Activated CD8-positive, alpha-beta memory T cell treated with anti-CD3 and anti-CD28 coated beads, Interleukin-2, amount 10 ng/mL, durations not matched to agents 7 days and 5 days (primary cell): ENCODE results near the gene DIPK1B. TPM values are rescaled to one million over a fixed set of nuclear protein-coding genes. Genes with fewer than 3 reads are reported as not detected.
"Not testable (repeated sequence)": the region's sequence is repeated elsewhere in the genome, so short reads cannot be mapped to it uniquely, and the experiment has no call there.

Source experiments
- ATAC-seq: fragments of 150-1000 bp; cut with Tn5 transposase; one replicate; pipeline ENCODE4 v1.10.0; 2021; ENCODE audit warnings: moderate library complexity
- CTCF ChIA-PET: fragments of 350-600 bp; sonication (Branson Sonifier 250); formaldehyde crosslinking; loops from one replicate; lab custom pipeline; 2021; ENCODE audit warnings: antibody characterized with exemption; lab: Charles Lee
- DNase-seq: peaks from one replicate; pipeline ENCODE4 v3.0.0-alpha.2; 2020
- H3K27ac Mint-ChIP-seq: one replicate; pipeline ENCODE4 v1.8.0; 2021; ENCODE audit warnings: mild to moderate bottlenecking, mixed read lengths
- H3K27me3 Mint-ChIP-seq: one replicate; pipeline ENCODE4 v1.8.0; 2021; ENCODE audit warnings: mixed read lengths
- H3K36me3 Mint-ChIP-seq: one replicate; pipeline ENCODE4 v1.8.0; 2021; ENCODE audit warnings: mild to moderate bottlenecking, mixed read lengths
- H3K4me1 Mint-ChIP-seq: one replicate; pipeline ENCODE4 v1.8.0; 2021; ENCODE audit warnings: mixed read lengths
- H3K4me3 Mint-ChIP-seq: one replicate; pipeline ENCODE4 v1.8.0; 2021; ENCODE audit warnings: mild to moderate bottlenecking, moderate library complexity, mixed read lengths
- H3K9me3 Mint-ChIP-seq: one replicate; pipeline ENCODE4 v1.8.0; 2022; ENCODE audit warnings: low read depth, mixed read lengths
- total RNA-seq, 2 experiments: library from RNA; stranded (reverse); gene quantifications; one replicate each; pipeline ENCODE4 v1.2.3, GENCODE V29; 2021

Gene DIPK1B
- total RNA-seq, 2 experiments from 2014 or later, result not detected

DNA sequence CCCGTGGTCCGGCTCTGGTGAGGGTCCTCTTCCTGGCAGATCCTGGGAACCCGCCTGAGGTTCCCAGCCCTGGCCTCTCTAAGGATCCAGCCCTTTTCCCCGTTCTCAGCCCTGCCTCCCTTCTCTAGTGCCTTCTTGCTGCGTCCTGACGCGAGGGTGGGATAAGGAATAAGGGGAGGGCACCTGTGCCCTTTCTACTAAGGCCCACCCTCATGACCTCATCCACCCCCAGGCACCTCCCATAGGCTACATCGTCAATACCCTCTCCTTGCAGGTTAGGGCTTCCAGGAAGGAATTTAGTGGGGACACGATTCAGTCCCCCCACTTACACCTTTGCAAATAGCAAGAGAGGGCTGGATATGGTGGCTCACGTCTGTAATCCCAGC is 10.7 kb upstream of the DIPK1B start:
- peaks cover 32% of the 10 kb centered on the region for H3K27me3 Mint-ChIP-seq
- no peaks in the 10 kb centered on the region for H3K9me3 Mint-ChIP-seq
- CTCF ChIA-PET, result interaction anchor here (1.0 to 4.7 kb wide), 5 partner anchors 12 to 187 kb away, joined by 3 to 30 read pairs (median 7); no protein-coding TSS in a partner anchor
- peaks cover 29% of the 10 kb centered on the region for H3K4me1 Mint-ChIP-seq
- peak; percentile 9 for ATAC-seq
- DNase-seq, result no peak
- peak overlapping the region; percentile 66 for H3K4me3 Mint-ChIP-seq
- H3K36me3 Mint-ChIP-seq, result no peaks in the 10 kb centered on the region
- H3K27ac Mint-ChIP-seq, result peak overlapping the region; percentile 81

DNA sequence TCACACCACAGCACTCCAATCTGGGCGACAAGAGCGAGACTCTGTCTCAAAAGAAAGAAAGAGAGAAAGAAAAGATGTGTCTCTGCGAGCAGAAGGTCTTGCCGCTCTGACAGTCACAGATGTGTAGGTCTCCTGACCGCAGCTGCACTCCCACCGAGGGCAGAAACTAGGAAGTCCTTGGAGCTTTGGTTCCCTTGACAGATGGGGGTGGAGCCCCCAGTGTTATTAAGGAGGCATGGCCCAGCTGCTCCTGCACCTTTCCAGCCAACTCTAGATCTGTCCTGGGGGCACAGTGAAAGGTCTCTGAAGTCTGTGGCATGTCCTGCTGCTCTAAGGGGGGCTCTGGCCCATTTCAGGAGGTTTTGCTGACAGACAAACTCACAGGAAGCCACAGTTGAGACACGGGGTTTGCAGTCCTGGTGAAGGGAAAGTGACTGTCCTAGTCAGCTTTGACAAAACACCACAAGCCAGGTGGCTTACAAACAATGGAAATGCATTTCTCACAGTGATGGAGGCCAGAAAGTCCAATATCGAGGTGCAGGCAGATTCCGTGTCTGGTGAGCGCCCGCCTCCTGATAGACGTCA is 9.0 kb upstream of the DIPK1B start:
- no peak overlapping the region for H3K27ac Mint-ChIP-seq
- peaks cover 25% of the 10 kb centered on the region for H3K4me1 Mint-ChIP-seq
- no peak for ATAC-seq
- no peaks in the 10 kb centered on the region for H3K36me3 Mint-ChIP-seq
- no peak overlapping the region for H3K4me3 Mint-ChIP-seq
- H3K9me3 Mint-ChIP-seq, result no peaks in the 10 kb centered on the region
- CTCF ChIA-PET, result interaction anchor here (0.8 to 4.7 kb wide), 2 partner anchors 25 to 60 kb away, joined by 6 to 30 read pairs; no protein-coding TSS in a partner anchor
- H3K27me3 Mint-ChIP-seq, result peaks cover 27% of the 10 kb centered on the region
- DNase-seq, result no peak

DNA sequence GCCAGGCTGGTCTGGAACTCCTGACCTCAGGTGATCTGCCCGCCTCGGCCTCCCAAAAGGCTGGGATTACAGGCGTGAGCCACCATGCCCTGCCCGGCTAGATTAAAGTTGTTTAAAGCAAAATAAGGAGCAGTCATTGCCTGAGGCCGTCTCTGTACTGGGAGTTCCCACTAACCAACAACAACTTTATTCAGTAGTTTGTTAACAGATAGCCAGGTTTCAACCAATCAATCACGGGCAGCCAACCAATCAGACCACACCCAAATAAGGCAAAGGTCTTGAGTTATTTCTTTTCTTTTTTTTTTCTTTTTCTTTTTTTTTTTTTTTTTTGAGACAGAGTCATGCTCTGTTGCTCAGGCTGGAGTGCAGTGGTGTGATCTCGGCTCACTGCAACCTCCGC is 7.6 kb upstream of the DIPK1B start:
- H3K27ac Mint-ChIP-seq, H3K9me3 Mint-ChIP-seq, H3K36me3 Mint-ChIP-seq, H3K4me3 Mint-ChIP-seq, DNase-seq, ATAC-seq, CTCF ChIA-PET: not testable (repeated sequence)
- Mint-ChIP-seq H3K4me1 (peaks cover 25% of the 10 kb centered on the region), H3K27me3 (peaks cover 20% of the 10 kb centered on the region)

DNA sequence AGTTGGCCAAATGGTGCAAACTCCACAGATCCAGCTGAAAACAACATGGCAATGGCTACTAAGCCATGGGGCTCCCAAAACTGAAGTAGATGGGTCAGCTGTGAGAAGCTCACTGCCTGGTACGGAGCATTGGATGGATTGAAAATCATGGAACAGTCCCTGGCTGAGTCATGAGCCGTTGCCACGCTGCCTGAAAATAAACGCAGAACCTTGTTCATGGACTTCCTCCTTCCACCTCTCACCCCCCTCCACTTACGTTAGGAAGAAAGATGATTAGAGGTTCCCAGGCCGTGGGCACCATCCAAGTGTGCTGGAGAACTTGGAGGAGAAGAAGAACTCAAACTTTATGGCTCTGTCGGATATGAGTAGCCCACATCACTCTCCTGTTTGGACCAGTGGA is 6.8 kb upstream of the DIPK1B start:
- Mint-ChIP-seq H3K4me3 (no peak overlapping the region), H3K36me3 (no peaks in the 10 kb centered on the region), H3K9me3 (no peaks in the 10 kb centered on the region), H3K27ac (no peak overlapping the region), H3K4me1 (peaks cover 20% of the 10 kb centered on the region), H3K27me3 (peaks cover 27% of the 10 kb centered on the region)
- DNase-seq (no peak), ATAC-seq (no peak)
- CTCF ChIA-PET, result interaction anchor here (1.0 kb wide), 1 partner anchor 218 kb away, joined by 3 read pairs; no protein-coding TSS in a partner anchor

DNA sequence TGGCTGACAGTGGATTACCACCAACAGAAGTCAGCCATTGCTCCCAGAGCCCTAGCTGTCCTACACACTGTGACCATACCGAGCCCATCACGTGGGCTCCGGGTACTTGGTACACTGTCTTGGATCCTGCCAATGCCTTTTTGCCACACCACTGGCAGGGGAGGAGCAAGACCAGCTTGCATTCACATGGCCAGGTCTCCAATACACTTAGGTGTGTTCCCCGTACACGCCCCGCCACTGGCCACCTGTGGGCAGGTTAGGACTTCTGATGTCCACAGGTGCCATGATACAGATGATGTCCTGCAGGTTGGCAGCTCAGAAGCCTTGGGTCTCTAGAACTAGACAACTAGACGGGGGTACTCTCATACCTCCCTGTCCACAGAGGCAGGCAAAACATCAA is 5.4 kb upstream of the DIPK1B start:
- ATAC-seq, result no peak
- peaks cover 12% of the 10 kb centered on the region for H3K4me1 Mint-ChIP-seq
- H3K27ac Mint-ChIP-seq, result no peak overlapping the region
- DNase-seq, result no peak
- H3K27me3 Mint-ChIP-seq, result peaks cover 40% of the 10 kb centered on the region
- H3K36me3 Mint-ChIP-seq, result no peaks in the 10 kb centered on the region
- no peaks in the 10 kb centered on the region for H3K9me3 Mint-ChIP-seq
- H3K4me3 Mint-ChIP-seq, result no peak overlapping the region
- CTCF ChIA-PET, result no interaction called here

DNA sequence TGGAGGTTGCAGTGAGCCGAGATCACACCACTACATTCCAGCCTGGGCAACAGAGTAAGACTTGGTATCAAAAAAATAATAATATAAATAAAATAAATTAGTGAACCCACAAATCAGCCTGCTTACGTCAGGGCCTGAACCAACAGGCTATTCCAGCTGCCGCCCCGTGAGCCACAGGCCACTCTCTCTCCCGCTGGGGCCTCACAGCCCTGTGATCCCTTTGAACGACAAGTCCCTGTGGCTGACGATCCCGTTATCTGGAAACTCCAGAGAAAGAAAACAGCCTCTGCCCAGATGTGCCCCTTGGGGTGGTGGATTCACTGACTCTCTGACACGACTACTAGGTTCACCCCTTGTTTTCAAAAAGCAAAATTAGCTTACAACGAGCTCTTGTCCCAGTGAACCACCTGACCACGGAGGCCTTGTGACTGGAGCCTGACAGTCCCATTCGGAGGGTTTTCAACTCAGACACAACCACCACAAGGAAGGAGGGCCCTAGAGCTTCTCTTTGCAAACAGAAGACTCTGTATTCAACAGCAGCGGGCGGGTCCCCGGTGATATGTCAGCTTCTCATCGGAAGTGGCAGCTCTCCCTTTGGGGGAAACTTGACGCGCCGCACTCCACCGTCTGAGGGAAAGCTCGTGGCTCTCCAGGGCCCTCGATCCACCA is 4.4 kb upstream of the DIPK1B start:
- H3K4me3 Mint-ChIP-seq, result no peak overlapping the region
- H3K27ac Mint-ChIP-seq, result no peak overlapping the region
- H3K27me3 Mint-ChIP-seq, result peaks cover 42% of the 10 kb centered on the region
- H3K36me3 Mint-ChIP-seq, result no peaks in the 10 kb centered on the region
- ATAC-seq, result no peak
- no peak for DNase-seq
- CTCF ChIA-PET, result interaction anchor here (1.3 to 3.1 kb wide), 3 partner anchors 19 to 38 kb away, joined by 3 to 10 read pairs (median 4); no protein-coding TSS in a partner anchor
- peaks cover 7% of the 10 kb centered on the region for H3K4me1 Mint-ChIP-seq
- no peaks in the 10 kb centered on the region for H3K9me3 Mint-ChIP-seq

DNA sequence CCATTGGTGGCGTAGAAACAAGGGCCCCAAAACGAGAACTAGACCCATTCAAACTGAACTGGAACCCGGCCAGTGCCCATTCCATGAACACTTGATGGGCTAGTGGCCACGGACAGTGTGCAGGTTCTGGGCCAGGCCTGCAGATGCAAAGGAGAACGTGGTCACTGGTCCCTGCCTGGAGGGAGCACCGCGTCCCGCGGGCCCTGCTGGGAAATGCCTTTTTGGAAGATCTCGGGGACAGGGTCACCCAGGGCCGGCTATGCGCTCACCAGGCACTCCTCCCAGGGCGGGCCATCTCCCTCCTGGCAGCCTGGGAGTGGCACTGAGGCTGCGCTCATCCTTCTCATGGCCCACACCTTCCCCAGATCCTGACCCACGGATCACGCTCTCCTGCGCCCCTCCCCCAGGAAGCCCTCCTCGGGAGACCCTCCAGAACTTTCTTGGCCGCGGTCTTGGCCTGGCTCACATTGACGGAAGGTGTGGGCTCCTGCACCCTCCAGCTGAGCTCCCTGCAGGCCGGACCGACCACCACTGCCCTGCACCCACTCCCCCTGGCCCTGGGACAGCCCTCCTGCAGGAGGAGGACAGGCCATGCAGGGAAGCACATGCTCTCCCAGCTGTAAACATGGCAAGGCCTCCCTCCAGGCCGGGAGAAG is 2.8 kb upstream of the DIPK1B start:
- ATAC-seq (no peak), DNase-seq (no peak)
- H3K27ac Mint-ChIP-seq, result no peak overlapping the region
- no peaks in the 10 kb centered on the region for H3K36me3 Mint-ChIP-seq
- peaks cover 51% of the 10 kb centered on the region for H3K27me3 Mint-ChIP-seq
- CTCF ChIA-PET, result interaction anchor here (3.1 kb wide), 1 partner anchor 18 kb away, joined by 10 read pairs; no protein-coding TSS in a partner anchor
- no peaks in the 10 kb centered on the region for H3K9me3 Mint-ChIP-seq
- no peak overlapping the region for H3K4me3 Mint-ChIP-seq
- peaks cover 3% of the 10 kb centered on the region for H3K4me1 Mint-ChIP-seq

DNA sequence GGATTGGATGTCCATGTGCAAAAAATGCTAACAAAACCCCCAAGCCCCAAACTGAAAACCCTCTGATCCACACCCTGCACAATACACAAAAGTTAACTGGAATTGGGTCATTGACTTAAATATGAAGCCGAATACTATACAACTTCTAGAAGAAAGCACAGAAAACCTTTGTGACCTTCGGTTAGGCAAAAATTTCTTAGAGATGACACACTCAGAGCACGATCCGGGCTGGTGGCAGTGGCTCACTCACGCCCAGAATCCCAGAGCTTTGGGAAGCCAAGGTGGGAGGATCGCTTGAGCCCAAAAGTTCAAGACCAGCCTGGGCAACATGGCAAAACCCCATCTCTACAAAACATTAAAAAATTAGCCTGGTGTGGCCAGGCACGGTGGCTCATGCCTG is 1.8 kb upstream of the DIPK1B start:
- DNase-seq, result no peak
- Mint-ChIP-seq H3K27me3 (peaks cover 47% of the 10 kb centered on the region), H3K9me3 (no peaks in the 10 kb centered on the region), H3K36me3 (no peaks in the 10 kb centered on the region), H3K27ac (no peak overlapping the region), H3K4me3 (no peak overlapping the region), H3K4me1 (peaks cover 3% of the 10 kb centered on the region)
- no peak for ATAC-seq
- CTCF ChIA-PET, result interaction anchor here (0.7 to 3.1 kb wide), 2 partner anchors 17 to 221 kb away, joined by 3 to 10 read pairs; no protein-coding TSS in a partner anchor

DNA sequence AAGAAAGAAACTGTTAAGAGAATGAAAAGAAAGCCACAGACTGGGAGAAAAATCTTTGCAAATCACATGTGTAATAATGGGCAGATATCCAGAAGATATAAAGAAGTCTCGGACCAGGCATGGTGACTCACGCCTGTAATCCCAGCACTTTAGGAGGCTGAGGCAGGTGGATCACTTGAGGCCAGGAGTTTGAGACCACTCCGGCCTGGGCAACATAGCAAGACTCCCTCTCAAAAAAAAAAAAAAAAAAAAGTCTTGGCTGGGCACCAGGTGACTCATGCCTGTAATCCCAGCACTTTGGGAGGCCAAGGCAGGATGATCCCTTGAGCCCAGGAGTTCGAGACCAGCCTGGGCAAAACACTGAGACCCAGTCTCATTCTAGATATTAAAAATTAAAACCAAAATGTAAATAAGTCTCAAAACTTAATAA is 1.1 kb upstream of the DIPK1B start:
- CTCF ChIA-PET, result interaction anchor here (0.7 kb wide), 1 partner anchor 221 kb away, joined by 3 read pairs; no protein-coding TSS in a partner anchor
- not testable (repeated sequence) for H3K9me3 Mint-ChIP-seq, H3K36me3 Mint-ChIP-seq, H3K4me3 Mint-ChIP-seq, H3K27ac Mint-ChIP-seq, ATAC-seq, H3K4me1 Mint-ChIP-seq, DNase-seq
- peaks cover 43% of the 10 kb centered on the region for H3K27me3 Mint-ChIP-seq

DNA sequence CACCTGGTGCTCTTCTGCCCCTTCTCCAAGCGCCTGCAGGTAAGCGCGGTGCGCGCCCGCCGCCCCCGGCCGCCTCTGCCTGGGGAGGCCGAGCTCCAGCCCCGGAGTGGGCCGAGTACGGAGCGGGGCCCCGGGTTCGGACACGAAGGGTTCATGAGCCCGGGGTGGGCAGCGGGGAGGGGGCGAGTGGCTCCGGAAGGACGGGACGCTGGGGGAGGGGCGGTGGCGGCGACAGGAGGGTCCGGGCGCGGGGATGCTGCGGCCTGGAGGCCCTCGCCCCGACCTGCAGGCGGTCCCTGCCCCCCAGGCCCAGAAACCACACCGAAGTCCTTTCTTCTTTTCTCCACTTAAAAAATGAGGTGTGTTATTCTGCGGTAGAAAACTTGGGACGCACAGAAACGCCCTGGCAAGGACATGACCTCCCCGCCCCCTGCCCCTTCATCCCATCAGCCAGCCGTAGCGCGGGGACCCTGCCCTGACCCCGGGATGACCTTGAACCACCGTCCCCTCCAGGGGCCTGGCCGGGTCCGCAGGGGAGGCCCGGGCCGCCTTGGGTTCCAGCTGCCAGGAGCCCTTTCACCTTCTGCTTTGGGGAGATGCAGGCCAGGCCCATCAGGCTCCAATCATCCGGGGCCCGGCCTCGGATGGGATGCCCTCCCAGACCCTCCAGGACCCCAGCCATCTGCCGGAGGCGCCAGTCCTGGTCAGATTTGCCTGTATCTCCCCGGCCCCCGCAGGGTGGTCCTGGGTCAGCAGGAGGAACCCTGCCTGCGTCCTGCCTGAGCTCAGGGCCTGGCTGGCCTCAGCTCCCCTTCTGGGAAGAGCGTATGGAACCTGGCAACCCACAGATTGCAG is 545 bp downstream of the DIPK1B start:
- CTCF ChIA-PET, result interaction anchor here (1.5 to 2.1 kb wide), 3 partner anchors 13 to 16 kb away, joined by 4 to 7 read pairs (median 7); no protein-coding TSS in a partner anchor
- DNase-seq (no peak), ATAC-seq (no peak)
- Mint-ChIP-seq H3K4me1 (peaks cover 3% of the 10 kb centered on the region), H3K27ac (no peak overlapping the region), H3K36me3 (no peaks in the 10 kb centered on the region), H3K4me3 (no peak overlapping the region), H3K27me3 (peaks cover 46% of the 10 kb centered on the region), H3K9me3 (no peaks in the 10 kb centered on the region)

DNA sequence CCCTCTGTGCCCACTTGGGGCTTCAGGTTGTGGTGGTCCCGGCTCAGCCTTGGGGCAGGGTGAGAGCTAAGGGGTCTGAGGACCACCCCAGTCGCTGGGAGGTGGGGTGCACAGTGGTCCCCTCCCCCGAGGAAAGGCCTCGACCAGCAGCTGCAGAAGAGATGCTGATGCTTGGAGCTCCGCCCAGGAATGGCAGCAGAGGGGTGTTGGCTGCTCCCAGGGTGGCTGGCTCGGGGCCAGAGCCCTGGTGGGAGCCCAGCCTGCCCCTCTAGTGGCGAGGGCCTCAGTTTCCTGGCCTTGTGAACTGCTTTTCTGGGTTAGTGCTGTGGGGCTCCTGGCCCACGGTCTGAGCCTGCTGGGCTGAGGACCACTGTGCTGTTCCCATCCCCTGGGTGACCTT is 1.2 kb downstream of the DIPK1B start:
- DNase-seq, result no peak
- H3K9me3 Mint-ChIP-seq, result no peaks in the 10 kb centered on the region
- no peak overlapping the region for H3K27ac Mint-ChIP-seq
- CTCF ChIA-PET, result interaction anchor here (1.5 to 2.1 kb wide), 3 partner anchors 12 to 15 kb away, joined by 4 to 7 read pairs (median 7); no protein-coding TSS in a partner anchor
- H3K36me3 Mint-ChIP-seq, result no peaks in the 10 kb centered on the region
- ATAC-seq, result no peak
- H3K4me3 Mint-ChIP-seq, result no peak overlapping the region
- peaks cover 3% of the 10 kb centered on the region for H3K4me1 Mint-ChIP-seq
- H3K27me3 Mint-ChIP-seq, result peaks cover 41% of the 10 kb centered on the region

DNA sequence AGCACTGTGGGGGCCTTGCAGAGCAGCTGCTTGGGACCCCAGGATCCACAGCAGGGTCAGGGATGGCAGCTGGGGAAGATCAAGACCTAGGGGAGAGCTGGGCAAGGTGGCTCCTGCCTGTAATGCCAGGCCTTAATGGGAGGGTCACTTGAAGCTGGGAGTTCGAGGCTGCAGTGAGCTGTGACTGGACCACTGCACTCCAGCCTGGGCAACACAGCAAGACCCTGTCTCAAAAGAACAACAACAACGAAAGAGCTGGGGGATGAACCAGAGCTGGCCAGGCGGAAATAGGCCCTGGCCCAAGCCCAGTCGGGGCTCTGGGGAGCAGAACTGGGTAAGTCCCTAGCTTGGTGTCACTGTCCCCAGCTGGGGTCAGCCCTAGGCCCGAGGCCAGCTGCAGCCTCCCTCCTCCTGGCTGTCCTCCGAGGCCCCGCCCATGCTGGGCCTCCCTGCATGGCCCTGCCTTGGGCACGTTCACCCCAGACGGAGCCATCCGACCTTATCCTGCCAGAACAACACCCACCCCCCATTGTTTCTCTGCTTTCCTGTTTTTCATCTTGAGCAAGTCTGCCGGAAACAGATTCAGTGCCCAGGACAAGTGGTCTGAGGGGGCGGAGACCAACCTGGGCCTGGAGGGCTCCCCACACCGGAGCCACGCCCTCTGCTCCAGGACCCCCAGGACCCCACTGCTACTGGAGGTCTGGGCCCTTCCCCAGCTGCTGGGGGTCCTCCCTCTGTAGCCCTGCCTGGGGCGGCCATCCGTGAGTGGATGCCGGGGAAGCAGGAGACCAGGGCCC is 1.9 kb downstream of the DIPK1B start:
- CTCF ChIA-PET, result interaction anchor here (1.5 to 1.6 kb wide), 2 partner anchors 11 to 15 kb away, joined by 4 to 7 read pairs; no protein-coding TSS in a partner anchor
- H3K9me3 Mint-ChIP-seq, result no peaks in the 10 kb centered on the region
- no peaks in the 10 kb centered on the region for H3K36me3 Mint-ChIP-seq
- ATAC-seq (no peak), DNase-seq (no peak)
- H3K4me3 Mint-ChIP-seq, result no peak overlapping the region
- H3K4me1 Mint-ChIP-seq, result peaks cover 3% of the 10 kb centered on the region
- peaks cover 41% of the 10 kb centered on the region for H3K27me3 Mint-ChIP-seq
- no peak overlapping the region for H3K27ac Mint-ChIP-seq
